ENCODE results near the gene CTNNA2. TPM values are rescaled to one million over a fixed set of nuclear protein-coding genes. Genes with fewer than 3 reads are reported as not detected.

Gene CTNNA2
- total RNA-seq, 1 donor from 2014 or later = 43.5 TPM

GRCh38 chr2:80591233-80591632, 1078.4 kb downstream of the CTNNA2 start:
- H3K9ac ChIP-seq = no peak overlapping the region
- H3K27ac ChIP-seq = no peak overlapping the region
- no peaks in the 10 kb centered on the region for H3K27me3 ChIP-seq
- no peaks in the 10 kb centered on the region for H3K4me1 ChIP-seq
- no peak overlapping the region for H3K27ac Mint-ChIP-seq
- H3K4me1 Mint-ChIP-seq = no peaks in the 10 kb centered on the region
- no peaks in the 10 kb centered on the region for H4K20me1 ChIP-seq (ENCODE audit: low read depth)
- H3F3A ChIP-seq (ENCODE audit: low read depth) = no peaks in the 10 kb centered on the region
- no peak for DNase-seq (ENCODE audit: low spot score)
- no peak overlapping the region for H3K4me3 Mint-ChIP-seq
- H3K27me3 Mint-ChIP-seq (ENCODE audit: insufficient read depth, low read depth) = no peaks in the 10 kb centered on the region
- H3K4me2 ChIP-seq = no peak overlapping the region
- H3K4me3 ChIP-seq = no peak overlapping the region
- H2AFZ ChIP-seq (replicated peaks) = no peak overlapping the region
- H3K9me3 Mint-ChIP-seq = peaks cover 7% of the 10 kb centered on the region
- no peaks in the 10 kb centered on the region for H3K36me3 Mint-ChIP-seq
- no peaks in the 10 kb centered on the region for H3K36me3 ChIP-seq
- peaks cover 5% of the 10 kb centered on the region for H3K9me3 ChIP-seq (ENCODE audit: low read depth)
- TF ChIP-seq EZH2 (IDR thresholded peaks at IDR 0.05) (no peak), CTCF (IDR thresholded peaks at IDR 0.05) (no peak), EZH2phosphoT487 (IDR thresholded peaks at IDR 0.05) (no peak)
- H3K79me2 ChIP-seq (ENCODE audit: low read depth) = no peaks in the 10 kb centered on the region

- TF ChIP-seq EZH2 (IDR thresholded peaks at IDR 0.05) (no peak), EZH2phosphoT487 (IDR thresholded peaks at IDR 0.05) (no peak), CTCF (IDR thresholded peaks at IDR 0.05) (no peak)
- H3K36me3 ChIP-seq = no peaks in the 10 kb centered on the region
- no peak overlapping the region for H3K27ac Mint-ChIP-seq
- no peak overlapping the region for H3K9ac ChIP-seq
- H3K4me2 ChIP-seq = no peak overlapping the region
- H3K9me3 ChIP-seq (ENCODE audit: low read depth) = peaks cover 5% of the 10 kb centered on the region
- H3K4me1 Mint-ChIP-seq = no peaks in the 10 kb centered on the region
- H4K20me1 ChIP-seq (ENCODE audit: low read depth) = no peaks in the 10 kb centered on the region
- no peak overlapping the region for H3K4me3 Mint-ChIP-seq
- no peaks in the 10 kb centered on the region for H3K4me1 ChIP-seq
- H3K9me3 Mint-ChIP-seq = peaks cover 11% of the 10 kb centered on the region
- H3K36me3 Mint-ChIP-seq = no peaks in the 10 kb centered on the region
- no peaks in the 10 kb centered on the region for H3K27me3 ChIP-seq
- H3F3A ChIP-seq (ENCODE audit: low read depth) = no peaks in the 10 kb centered on the region
- no peaks in the 10 kb centered on the region for H3K79me2 ChIP-seq (ENCODE audit: low read depth)
- DNase-seq (ENCODE audit: low spot score) = no peak
- no peak overlapping the region for H2AFZ ChIP-seq (replicated peaks)
- no peaks in the 10 kb centered on the region for H3K27me3 Mint-ChIP-seq (ENCODE audit: insufficient read depth, low read depth)
- no peak overlapping the region for H3K27ac ChIP-seq
- no peak overlapping the region for H3K4me3 ChIP-seq
Observed at GRCh38 chr2:80592106-80592505, 1079.3 kb downstream of the CTNNA2 start.

GRCh38 chr2:80610108-80610507, 1097.3 kb downstream of the CTNNA2 start:
- no peak overlapping the region for H3K9ac ChIP-seq
- no peak for DNase-seq (ENCODE audit: low spot score)
- no peaks in the 10 kb centered on the region for H3K36me3 ChIP-seq
- no peak for TF ChIP-seq EZH2phosphoT487 (IDR thresholded peaks at IDR 0.05)
- Mint-ChIP-seq H3K27me3 (ENCODE audit: insufficient read depth, low read depth) (no peaks in the 10 kb centered on the region), H3K4me3 (no peak overlapping the region), H3K4me1 (no peaks in the 10 kb centered on the region), H3K36me3 (no peaks in the 10 kb centered on the region), H3K9me3 (no peaks in the 10 kb centered on the region), H3K27ac (no peak overlapping the region)
- H3K27ac ChIP-seq = no peak overlapping the region
- no peak overlapping the region for H2AFZ ChIP-seq (replicated peaks)
- no peaks in the 10 kb centered on the region for H3K27me3 ChIP-seq
- H3K4me1 ChIP-seq = no peaks in the 10 kb centered on the region
- H3K4me3 ChIP-seq = no peak overlapping the region
- H4K20me1 ChIP-seq (ENCODE audit: low read depth) = no peaks in the 10 kb centered on the region
- H3F3A ChIP-seq (ENCODE audit: low read depth) = no peaks in the 10 kb centered on the region
- H3K4me2 ChIP-seq = no peak overlapping the region
- no peaks in the 10 kb centered on the region for H3K79me2 ChIP-seq (ENCODE audit: low read depth)
- H3K9me3 ChIP-seq (ENCODE audit: low read depth) = no peaks in the 10 kb centered on the region

GRCh38 chr2:80621656-80622055, 1108.8 kb downstream of the CTNNA2 start:
- Histone ChIP-seq H3K9me3 (ENCODE audit: low read depth) (no peaks in the 10 kb centered on the region), H3K9ac (no peak overlapping the region), H4K20me1 (ENCODE audit: low read depth) (no peaks in the 10 kb centered on the region), H2AFZ (replicated peaks) (no peak overlapping the region), H3K4me3 (no peak overlapping the region), H3K4me2 (no peak overlapping the region), H3K4me1 (no peaks in the 10 kb centered on the region), H3K36me3 (no peaks in the 10 kb centered on the region), H3K79me2 (ENCODE audit: low read depth) (no peaks in the 10 kb centered on the region), H3F3A (ENCODE audit: low read depth) (no peaks in the 10 kb centered on the region), H3K27me3 (no peaks in the 10 kb centered on the region), H3K27ac (no peak overlapping the region)
- Mint-ChIP-seq H3K27ac (no peak overlapping the region), H3K9me3 (no peaks in the 10 kb centered on the region), H3K4me1 (peaks cover 11% of the 10 kb centered on the region), H3K27me3 (ENCODE audit: insufficient read depth, low read depth) (no peaks in the 10 kb centered on the region), H3K4me3 (no peak overlapping the region), H3K36me3 (no peaks in the 10 kb centered on the region)
- DNase-seq (ENCODE audit: low spot score) = no peak
- TF ChIP-seq EZH2phosphoT487 (IDR thresholded peaks at IDR 0.05) (no peak), EZH2 (IDR thresholded peaks at IDR 0.05) (no peak), CTCF (IDR thresholded peaks at IDR 0.05) (no peak)

Measured in neural progenitor cell (in vitro differentiated cells).